ENCODE data around the gene ADAMTS20. TPM values are rescaled to one million over a fixed set of nuclear protein-coding genes. Genes with fewer than 3 reads are reported as not detected.

The ADAMTS20 gene
- total RNA-seq, 4 donors from 2014 or later: not detected

DNA sequence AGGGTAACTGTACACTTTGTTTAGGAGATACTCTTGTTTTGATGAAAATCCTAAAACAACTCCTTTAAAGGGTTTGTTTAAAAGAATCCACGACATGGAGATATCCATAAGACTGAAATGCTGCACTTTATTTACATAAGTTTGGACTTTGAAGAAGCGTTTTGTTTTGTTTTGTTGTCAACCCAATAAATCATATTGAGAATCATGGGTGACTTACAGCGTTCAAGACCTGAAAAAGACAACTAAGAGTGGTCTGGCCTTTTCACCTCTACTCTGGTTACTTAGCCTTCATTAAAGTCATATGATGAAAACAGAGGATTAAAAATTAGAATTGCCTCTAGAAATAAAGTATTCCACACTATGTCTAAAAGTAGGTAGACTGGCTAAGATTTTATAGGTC is 234.8 kb downstream of the ADAMTS20 start:
- no peaks in the 10 kb centered on the region for H3K36me3 ChIP-seq
- no peaks in the 10 kb centered on the region for H3K9me3 ChIP-seq
- in situ Hi-C loops (cut with MboI; ENCODE audit: low pct_ligation_motif_present in 1 of 4, low pct_unique_long_range_greater_than_20kb in 1 of 4, low sequenced_read_pairs in 3 of 4): no loop called here
- TF ChIP-seq EP300 (IDR thresholded peaks at IDR 0.05; ENCODE audit: low read depth) (no peak), POLR2AphosphoS5 (IDR thresholded peaks at IDR 0.05) (no peak), POLR2A (IDR thresholded peaks at IDR 0.05) (no peak)
- TF ChIP-seq, protein P1, sequence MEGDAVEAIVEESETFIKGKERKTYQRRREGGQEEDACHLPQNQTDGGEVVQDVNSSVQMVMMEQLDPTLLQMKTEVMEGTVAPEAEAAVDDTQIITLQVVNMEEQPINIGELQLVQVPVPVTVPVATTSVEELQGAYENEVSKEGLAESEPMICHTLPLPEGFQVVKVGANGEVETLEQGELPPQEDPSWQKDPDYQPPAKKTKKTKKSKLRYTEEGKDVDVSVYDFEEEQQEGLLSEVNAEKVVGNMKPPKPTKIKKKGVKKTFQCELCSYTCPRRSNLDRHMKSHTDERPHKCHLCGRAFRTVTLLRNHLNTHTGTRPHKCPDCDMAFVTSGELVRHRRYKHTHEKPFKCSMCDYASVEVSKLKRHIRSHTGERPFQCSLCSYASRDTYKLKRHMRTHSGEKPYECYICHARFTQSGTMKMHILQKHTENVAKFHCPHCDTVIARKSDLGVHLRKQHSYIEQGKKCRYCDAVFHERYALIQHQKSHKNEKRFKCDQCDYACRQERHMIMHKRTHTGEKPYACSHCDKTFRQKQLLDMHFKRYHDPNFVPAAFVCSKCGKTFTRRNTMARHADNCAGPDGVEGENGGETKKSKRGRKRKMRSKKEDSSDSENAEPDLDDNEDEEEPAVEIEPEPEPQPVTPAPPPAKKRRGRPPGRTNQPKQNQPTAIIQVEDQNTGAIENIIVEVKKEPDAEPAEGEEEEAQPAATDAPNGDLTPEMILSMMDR (IDR thresholded peaks at IDR 0.05): no peak
- H3K4me1 ChIP-seq: no peaks in the 10 kb centered on the region
- H3K27ac ChIP-seq: no peak overlapping the region
- no peak for DNase-seq
- 22 to 38% methylated on average over 3 of the region's 3 CpGs for WGBS, 2 donors (ENCODE audit: low coverage in 1 of 2)
- H3K4me3 ChIP-seq: no peak overlapping the region
- intact Hi-C loops (cut with DNase I; ENCODE audit: low total_unique reads): no loop called here
- H3K27me3 ChIP-seq: no peaks in the 10 kb centered on the region

DNA sequence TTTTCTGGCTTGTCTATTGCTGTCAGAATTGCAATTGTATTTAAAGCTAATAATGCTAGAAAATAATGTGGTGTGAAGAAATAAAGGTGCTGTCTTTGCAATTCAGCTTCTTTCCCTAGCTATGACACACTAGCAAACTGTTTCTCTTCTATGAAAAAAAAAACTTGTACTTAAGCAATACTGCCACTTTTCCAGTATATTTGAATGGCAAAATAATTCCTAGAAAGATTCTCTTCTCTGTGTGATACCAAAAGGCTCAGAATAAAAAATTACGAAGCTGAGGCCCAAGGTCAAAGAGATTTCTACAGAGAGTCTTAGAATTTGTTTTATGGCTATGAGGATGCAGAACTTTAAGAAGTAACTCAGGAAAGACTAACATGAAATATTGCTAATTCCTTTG is 235.5 kb downstream of the ADAMTS20 start:
- no peaks in the 10 kb centered on the region for H3K36me3 ChIP-seq
- H3K4me3 ChIP-seq: no peak overlapping the region
- no peaks in the 10 kb centered on the region for H3K27me3 ChIP-seq
- no peaks in the 10 kb centered on the region for H3K4me1 ChIP-seq
- no peaks in the 10 kb centered on the region for H3K9me3 ChIP-seq
- no peak for TF ChIP-seq POLR2AphosphoS5 (IDR thresholded peaks at IDR 0.05)
- TF ChIP-seq EP300 (IDR thresholded peaks at IDR 0.05; ENCODE audit: low read depth): no peak
- TF ChIP-seq, protein P1 (IDR thresholded peaks at IDR 0.05): no peak
- TF ChIP-seq POLR2A (IDR thresholded peaks at IDR 0.05): no peak
- in situ Hi-C loops (cut with MboI; ENCODE audit: low pct_ligation_motif_present in 1 of 4, low pct_unique_long_range_greater_than_20kb in 1 of 4, low sequenced_read_pairs in 3 of 4): no loop called here
- no peak overlapping the region for H3K27ac ChIP-seq
- WGBS, 2 donors (ENCODE audit: low coverage in 1 of 2): 29 to 59% methylated on average over 1 of the region's 1 CpG
- intact Hi-C loops (cut with DNase I; ENCODE audit: low total_unique reads): no loop called here
- no peak for DNase-seq

DNA sequence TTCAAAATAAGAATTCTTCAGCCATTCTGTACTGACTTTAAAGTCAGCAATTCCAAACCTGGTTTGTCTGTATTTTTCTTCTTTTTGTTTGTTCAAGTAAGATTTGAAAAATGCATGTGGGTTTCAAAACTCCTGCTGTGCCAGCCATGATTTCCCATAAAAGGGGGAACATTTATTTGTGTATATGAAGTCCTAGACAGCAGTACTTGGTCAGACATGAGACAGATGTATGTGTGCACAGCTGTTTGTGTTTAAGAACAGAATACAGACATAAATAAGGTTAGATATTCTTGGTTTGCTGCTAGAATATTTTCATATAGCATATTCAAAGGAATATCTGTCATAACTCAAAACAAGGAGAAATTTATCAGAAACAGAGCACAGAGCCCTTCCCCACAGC is 236.0 kb downstream of the ADAMTS20 start:
- DNase-seq: no peak
- no peak overlapping the region for H3K4me3 ChIP-seq
- H3K36me3 ChIP-seq: no peaks in the 10 kb centered on the region
- no peaks in the 10 kb centered on the region for H3K9me3 ChIP-seq
- no peak for TF ChIP-seq POLR2A (IDR thresholded peaks at IDR 0.05)
- TF ChIP-seq POLR2AphosphoS5 (IDR thresholded peaks at IDR 0.05): no peak
- TF ChIP-seq, protein P1 (IDR thresholded peaks at IDR 0.05): no peak
- no peak for TF ChIP-seq EP300 (IDR thresholded peaks at IDR 0.05; ENCODE audit: low read depth)
- in situ Hi-C loops (cut with MboI; ENCODE audit: low pct_ligation_motif_present in 1 of 4, low pct_unique_long_range_greater_than_20kb in 1 of 4, low sequenced_read_pairs in 3 of 4) (no loop called here), intact Hi-C loops (cut with DNase I; ENCODE audit: low total_unique reads) (no loop called here)
- no peaks in the 10 kb centered on the region for H3K4me1 ChIP-seq
- no peaks in the 10 kb centered on the region for H3K27me3 ChIP-seq
- no peak overlapping the region for H3K27ac ChIP-seq

DNA sequence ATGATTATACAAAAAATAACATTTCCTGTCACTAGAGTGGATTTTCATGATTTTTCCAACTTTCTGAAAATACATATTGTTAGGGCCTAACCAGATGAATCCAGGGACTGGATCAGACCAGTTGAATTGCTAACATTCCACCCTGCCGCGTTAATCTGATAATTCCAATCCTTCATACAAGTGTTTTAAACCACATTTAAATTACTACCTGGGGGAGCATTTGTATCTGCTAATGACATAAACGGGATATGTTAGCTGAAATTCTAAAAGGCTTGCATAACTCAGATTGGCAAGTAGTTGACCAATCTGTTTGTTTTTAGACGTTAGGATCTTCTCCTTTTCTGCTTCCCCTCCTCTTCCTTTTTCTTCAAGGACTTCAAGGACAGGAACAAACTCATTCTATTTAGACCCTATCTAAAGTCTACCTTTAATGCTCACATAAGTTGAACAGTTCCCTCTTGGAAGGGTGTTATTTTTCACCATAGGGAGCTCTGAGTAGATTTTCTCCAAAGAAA is 239.0 kb downstream of the ADAMTS20 start:
- no peak for TF ChIP-seq EP300 (IDR thresholded peaks at IDR 0.05; ENCODE audit: low read depth)
- no peak for TF ChIP-seq POLR2A (IDR thresholded peaks at IDR 0.05)
- TF ChIP-seq, protein P1 (IDR thresholded peaks at IDR 0.05): no peak
- TF ChIP-seq POLR2AphosphoS5 (IDR thresholded peaks at IDR 0.05): no peak
- no peaks in the 10 kb centered on the region for H3K4me1 ChIP-seq
- H3K4me3 ChIP-seq: no peak overlapping the region
- 75 to 78% methylated on average over 4 of the region's 4 CpGs for WGBS, 2 donors (ENCODE audit: low coverage in 1 of 2)
- intact Hi-C loops (cut with DNase I; ENCODE audit: low total_unique reads): no loop called here
- no peaks in the 10 kb centered on the region for H3K36me3 ChIP-seq
- no peaks in the 10 kb centered on the region for H3K9me3 ChIP-seq
- no peaks in the 10 kb centered on the region for H3K27me3 ChIP-seq
- in situ Hi-C loops (cut with MboI; ENCODE audit: low pct_ligation_motif_present in 1 of 4, low pct_unique_long_range_greater_than_20kb in 1 of 4, low sequenced_read_pairs in 3 of 4): no loop called here
- DNase-seq: no peak
- no peak overlapping the region for H3K27ac ChIP-seq
